WTC11 (cell line): ENCODE results near the gene OR4Q3. TPM values are rescaled to one million over a fixed set of nuclear protein-coding genes. Genes with fewer than 3 reads are reported as not detected.
A peak's percentile ranks its signal among the peaks of the same experiment; 100 is the strongest.
"Not testable (repeated sequence)": the region's sequence is repeated elsewhere in the genome, so short reads cannot be mapped to it uniquely, and the experiment has no call there.

ENCODE experiments used
- ATAC-seq: fragments of 200-7000 bp; cut with Tn5 transposase; 2 replicates; pipeline ENCODE4 v1.10.0; 2021; ENCODE audit warnings: mild to moderate bottlenecking, moderate library complexity
- CTCF ChIA-PET: fragments of 300-600 bp; sonication (Branson Sonifier 250); formaldehyde crosslinking; loops from one replicate; lab custom pipeline; 2021; ENCODE audit warnings: antibody characterized with exemption; lab: Charles Lee
- POLR2A ChIA-PET: fragments of 350-600 bp; sonication (Branson Sonifier 250); formaldehyde crosslinking; loops from one replicate; lab custom pipeline; 2021; ENCODE audit warnings: antibody characterized with exemption; lab: Charles Lee
- DNase-seq: peaks from one replicate; pipeline ENCODE4 v3.0.0; 2021; ENCODE audit warnings: low spot score
- H3K27ac Mint-ChIP-seq: 2 replicates; pipeline ENCODE4 v1.8.0; 2021; ENCODE audit warnings: mixed read lengths
- H3K27me3 Mint-ChIP-seq: 2 replicates; pipeline ENCODE4 v1.8.0; 2021; ENCODE audit warnings: low read depth, mild to moderate bottlenecking, moderate library complexity, mixed read lengths
- H3K36me3 Mint-ChIP-seq: 2 replicates; pipeline ENCODE4 v1.8.0; 2021; ENCODE audit warnings: mixed read lengths
- H3K4me1 Mint-ChIP-seq: 2 replicates; pipeline ENCODE4 v1.8.0; 2022; ENCODE audit warnings: mixed read lengths
- H3K4me3 Mint-ChIP-seq: 2 replicates; pipeline ENCODE4 v1.8.0; 2021; ENCODE audit warnings: mild to moderate bottlenecking, moderate library complexity, mixed read lengths
- H3K9me3 Mint-ChIP-seq: 2 replicates; pipeline ENCODE4 v1.8.0; 2021; ENCODE audit warnings: mixed read lengths
- HMGA2 ChIP-seq: fragments of 250-450 bp; sonication (Bioruptor Pico); IDR thresholded peaks from 2 replicates; pipeline ENCODE4 v1.4.0; 2021; ENCODE audit warnings: mild to moderate bottlenecking, moderate library complexity
- total RNA-seq: library from RNA; stranded (reverse); gene quantifications from 3 replicates; pipeline ENCODE4 v1.2.3, GENCODE V29; 2021
- TF ChIP-seq, protein P1 (sequence below): sonication (generic); formaldehyde crosslinking; IDR thresholded peaks from 2 replicates; pipeline ENCODE4 v1.8.1; 2022; ENCODE audit warnings: missing genetic modification reagents, borderline replicate concordance

OR4Q3 gene
- total RNA-seq, 1 experiment from 2014 or later = not detected

DNA sequence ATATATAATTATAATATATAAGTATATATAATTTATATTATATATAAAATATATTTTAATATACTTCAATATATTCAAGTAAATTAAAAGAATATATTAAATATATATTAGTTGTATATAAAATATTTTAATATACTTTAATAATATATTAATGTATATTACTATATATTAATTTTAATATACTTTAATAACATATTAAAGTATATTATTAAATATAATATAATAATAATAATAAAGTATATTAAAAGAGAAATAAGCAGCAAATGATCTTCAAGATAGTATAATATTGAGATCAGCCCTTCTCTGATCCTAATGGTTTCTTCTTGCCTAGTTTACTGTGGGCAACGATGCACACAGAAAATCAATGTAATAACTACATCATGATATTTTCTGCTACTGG is 32.2 kb downstream of the OR4Q3 start:
- peaks cover 72% of the 10 kb centered on the region for H3K9me3 Mint-ChIP-seq
- TF ChIP-seq, protein P1, sequence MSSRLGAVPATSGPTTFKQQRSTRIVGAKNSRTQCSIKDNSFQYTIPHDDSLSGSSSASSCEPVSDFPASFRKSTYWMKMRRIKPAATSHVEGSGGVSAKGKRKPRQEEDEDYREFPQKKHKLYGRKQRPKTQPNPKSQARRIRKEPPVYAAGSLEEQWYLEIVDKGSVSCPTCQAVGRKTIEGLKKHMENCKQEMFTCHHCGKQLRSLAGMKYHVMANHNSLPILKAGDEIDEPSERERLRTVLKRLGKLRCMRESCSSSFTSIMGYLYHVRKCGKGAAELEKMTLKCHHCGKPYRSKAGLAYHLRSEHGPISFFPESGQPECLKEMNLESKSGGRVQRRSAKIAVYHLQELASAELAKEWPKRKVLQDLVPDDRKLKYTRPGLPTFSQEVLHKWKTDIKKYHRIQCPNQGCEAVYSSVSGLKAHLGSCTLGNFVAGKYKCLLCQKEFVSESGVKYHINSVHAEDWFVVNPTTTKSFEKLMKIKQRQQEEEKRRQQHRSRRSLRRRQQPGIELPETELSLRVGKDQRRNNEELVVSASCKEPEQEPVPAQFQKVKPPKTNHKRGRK = no peak
- peak; percentile 94; the same call in 1 of the 2 replicates for TF ChIP-seq HMGA2
- TF ChIP-seq, all 79 proteins: peak for 1
- no peak overlapping the region for H3K27ac Mint-ChIP-seq
- POLR2A ChIA-PET = no interaction called here
- ATAC-seq (no peak), DNase-seq (no peak)
- H3K4me3 Mint-ChIP-seq = no peak overlapping the region
- CTCF ChIA-PET = no interaction called here
- peaks cover 81% of the 10 kb centered on the region for H3K36me3 Mint-ChIP-seq
- peaks cover 9% of the 10 kb centered on the region for H3K27me3 Mint-ChIP-seq
- H3K4me1 Mint-ChIP-seq = no peaks in the 10 kb centered on the region

DNA sequence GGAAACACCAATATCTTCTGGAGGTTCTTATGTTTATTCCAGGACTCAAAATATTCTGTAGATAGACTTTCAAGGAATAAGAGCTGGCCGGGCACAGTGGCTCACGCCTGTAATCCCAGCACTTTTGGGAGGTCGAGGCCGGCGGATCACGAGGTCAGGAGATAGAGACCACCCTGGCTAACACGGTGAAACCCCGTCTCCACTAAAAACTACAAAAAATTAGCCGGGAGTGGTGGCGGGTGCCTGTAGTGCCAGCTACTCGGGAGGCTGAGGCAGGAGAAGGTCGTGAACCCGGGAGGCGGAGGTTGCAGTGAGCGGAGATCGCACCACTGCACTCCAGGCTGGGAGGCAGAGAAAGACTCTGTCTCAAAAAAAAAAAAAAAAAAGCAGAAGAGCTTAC is 42.5 kb downstream of the OR4Q3 start:
- peaks cover 13% of the 10 kb centered on the region for H3K27me3 Mint-ChIP-seq
- POLR2A ChIA-PET, H3K4me3 Mint-ChIP-seq, H3K4me1 Mint-ChIP-seq, CTCF ChIA-PET, ATAC-seq, DNase-seq, H3K27ac Mint-ChIP-seq: not testable (repeated sequence)
- peaks cover 35% of the 10 kb centered on the region for H3K36me3 Mint-ChIP-seq
- H3K9me3 Mint-ChIP-seq = peaks cover 38% of the 10 kb centered on the region

DNA sequence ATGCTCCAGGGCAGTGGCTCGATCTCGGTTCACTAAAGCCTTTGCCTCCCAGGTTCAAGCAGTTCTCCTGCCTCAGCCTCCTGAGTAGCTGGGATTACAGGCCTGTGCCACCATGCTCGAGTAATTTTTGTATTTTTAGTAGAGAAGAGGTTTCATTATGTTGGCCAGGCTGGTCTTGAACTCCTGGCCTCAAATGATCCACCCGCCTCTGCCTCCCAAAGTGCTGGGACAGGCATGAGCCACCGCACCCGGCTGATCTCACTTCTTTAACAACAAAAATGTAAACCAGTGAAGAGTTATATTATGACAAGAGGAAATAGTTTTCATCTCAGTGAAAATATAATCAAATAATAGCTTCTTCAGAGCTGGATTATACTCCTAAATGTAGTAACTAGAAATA is 43.9 kb downstream of the OR4Q3 start:
- H3K4me3 Mint-ChIP-seq, ATAC-seq, DNase-seq, H3K27ac Mint-ChIP-seq, H3K4me1 Mint-ChIP-seq, CTCF ChIA-PET, H3K27me3 Mint-ChIP-seq, POLR2A ChIA-PET: not testable (repeated sequence)
- H3K9me3 Mint-ChIP-seq = peaks cover 24% of the 10 kb centered on the region
- H3K36me3 Mint-ChIP-seq = peaks cover 27% of the 10 kb centered on the region

DNA sequence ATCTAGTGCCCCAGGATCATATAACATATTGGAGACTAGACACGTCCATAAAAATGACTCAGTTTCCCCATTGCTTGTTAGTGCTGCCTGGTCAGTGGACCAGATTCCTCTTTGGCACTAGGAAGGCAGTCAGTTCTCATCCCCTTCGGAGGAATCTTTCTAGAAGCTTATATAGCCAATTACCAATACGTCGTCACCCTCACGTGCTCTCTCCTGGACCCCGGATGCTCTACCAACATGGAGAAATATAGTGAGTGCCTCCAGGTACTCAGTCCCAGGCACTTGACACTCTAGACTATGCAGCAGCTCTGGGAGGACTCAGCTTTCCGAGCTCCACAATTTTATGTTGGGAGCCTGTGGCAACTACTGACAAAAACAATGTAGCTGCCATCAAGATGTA is 44.8 kb downstream of the OR4Q3 start:
- H3K4me1 Mint-ChIP-seq, H3K27me3 Mint-ChIP-seq, DNase-seq, CTCF ChIA-PET, H3K4me3 Mint-ChIP-seq, ATAC-seq, POLR2A ChIA-PET, H3K27ac Mint-ChIP-seq: not testable (repeated sequence)
- peaks cover 19% of the 10 kb centered on the region for H3K36me3 Mint-ChIP-seq
- H3K9me3 Mint-ChIP-seq = peaks cover 16% of the 10 kb centered on the region

DNA sequence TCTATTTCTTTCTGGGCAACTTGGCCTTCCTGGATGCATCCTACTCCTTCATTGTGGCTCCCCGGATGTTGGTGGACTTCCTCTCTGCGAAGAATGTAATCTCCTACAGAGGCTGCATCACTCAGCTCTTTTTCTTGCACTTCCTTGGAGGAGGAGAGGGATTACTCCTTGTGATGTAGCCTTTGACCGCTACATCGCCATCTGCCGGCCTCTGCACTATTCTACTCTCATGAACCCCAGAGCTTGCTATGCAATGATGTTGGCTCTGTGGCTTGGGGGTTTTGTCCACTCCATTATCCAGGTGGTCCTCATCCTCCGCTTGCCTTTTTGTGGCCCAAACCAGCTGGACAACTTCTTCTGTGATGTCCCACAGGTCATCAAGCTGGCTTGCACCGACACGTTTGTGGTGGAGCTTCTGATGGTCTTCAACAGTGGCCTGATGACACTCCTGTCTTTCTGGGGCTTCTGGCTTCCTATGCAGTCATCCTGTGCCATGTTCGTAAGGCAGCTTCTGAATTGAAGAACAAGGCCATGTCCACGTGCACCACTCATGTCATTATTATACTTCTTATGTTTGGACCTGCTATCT is 53.2 kb downstream of the OR4Q3 start:
- DNase-seq, H3K4me3 Mint-ChIP-seq, POLR2A ChIA-PET, ATAC-seq, H3K27ac Mint-ChIP-seq, H3K4me1 Mint-ChIP-seq, CTCF ChIA-PET, H3K27me3 Mint-ChIP-seq: not testable (repeated sequence)
- Mint-ChIP-seq H3K36me3 (peaks cover 38% of the 10 kb centered on the region), H3K9me3 (peaks cover 36% of the 10 kb centered on the region)

Other genes starting within 250 kb of the OR4Q3 start
- gene OR11H2, start 29.7 kb upstream of the OR4Q3 start, total RNA-seq = not detected in 3 replicates
- not detected in 3 replicates for gene OR4M1, start 29.9 kb downstream of the OR4Q3 start, total RNA-seq
- gene OR4N2, start 60.2 kb downstream of the OR4Q3 start, total RNA-seq = not detected in 3 replicates
- gene OR4K2, start 131.6 kb downstream of the OR4Q3 start, total RNA-seq = not detected in 3 replicates
- not detected in 3 replicates for gene OR4K5, start 177.0 kb downstream of the OR4Q3 start, total RNA-seq
- not detected in 3 replicates for gene OR4K1, start 187.3 kb downstream of the OR4Q3 start, total RNA-seq
- gene OR4K15, start 232.0 kb downstream of the OR4Q3 start, total RNA-seq = not detected in 3 replicates